NCI-H345 (cell line): ENCODE measurements around the gene ALG14.

Experiments
- DNase-seq: peaks from one replicate; lab custom pipeline; 2025; lab: John Stamatoyannopoulos, UW

The ALG14 gene

GRCh38 chr1:94980582-94981574, 91.9 kb downstream of the ALG14 start:
- DNase-seq, result no peak

- no peak for DNase-seq
Measured at GRCh38 chr1:94979656-94980581, 92.8 kb downstream of the ALG14 start.

GRCh38 chr1:94979131-94979530, 93.6 kb downstream of the ALG14 start:
- DNase-seq, result no peak

GRCh38 chr1:94978401-94978800, 94.3 kb downstream of the ALG14 start:
- no peak for DNase-seq

GRCh38 chr1:94976971-94977548, 95.7 kb downstream of the ALG14 start:
- DNase-seq, result no peak

- DNase-seq, result no peak
Measured at GRCh38 chr1:94974824-94975223, 97.9 kb downstream of the ALG14 start.

- no peak for DNase-seq
Measured at GRCh38 chr1:94974241-94974640, 98.5 kb downstream of the ALG14 start.

- DNase-seq, result no peak
Measured at GRCh38 chr1:94973309-94973922, 99.3 kb downstream of the ALG14 start.

GRCh38 chr1:94971491-94971924, 101.2 kb downstream of the ALG14 start:
- no peak for DNase-seq

GRCh38 chr1:94970783-94971182, 102.0 kb downstream of the ALG14 start:
- DNase-seq, result no peak

GRCh38 chr1:94969137-94969536, 103.6 kb downstream of the ALG14 start:
- no peak for DNase-seq

- DNase-seq, result no peak
Measured at GRCh38 chr1:94966033-94966432, 106.7 kb downstream of the ALG14 start.

- no peak for DNase-seq
Measured at GRCh38 chr1:94963864-94964263, 108.9 kb downstream of the ALG14 start.

- no peak for DNase-seq
Measured at GRCh38 chr1:94962409-94963265, 110.1 kb downstream of the ALG14 start.

- DNase-seq, result no peak
Measured at GRCh38 chr1:94961988-94962387, 110.8 kb downstream of the ALG14 start.

GRCh38 chr1:94961582-94961981, 111.2 kb downstream of the ALG14 start:
- no peak for DNase-seq

- DNase-seq, result no peak
Measured at GRCh38 chr1:94958081-94958480, 114.7 kb downstream of the ALG14 start.

- DNase-seq, result no peak
Measured at GRCh38 chr1:94955767-94956632, 116.8 kb downstream of the ALG14 start.

- DNase-seq, result no peak
Measured at GRCh38 chr1:94954263-94955220, 118.2 kb downstream of the ALG14 start.
